ENCODE results near the gene SSH2. TPM values are rescaled to one million over a fixed set of nuclear protein-coding genes. Genes with fewer than 3 reads are reported as not detected.

Gene SSH2
- total and polyA plus RNA-seq, 2 of the 13 experiments (the other 11 are each of a cell fraction or from before 2014, with no cell fraction given): 6.0 to 6.4 TPM

DNA sequence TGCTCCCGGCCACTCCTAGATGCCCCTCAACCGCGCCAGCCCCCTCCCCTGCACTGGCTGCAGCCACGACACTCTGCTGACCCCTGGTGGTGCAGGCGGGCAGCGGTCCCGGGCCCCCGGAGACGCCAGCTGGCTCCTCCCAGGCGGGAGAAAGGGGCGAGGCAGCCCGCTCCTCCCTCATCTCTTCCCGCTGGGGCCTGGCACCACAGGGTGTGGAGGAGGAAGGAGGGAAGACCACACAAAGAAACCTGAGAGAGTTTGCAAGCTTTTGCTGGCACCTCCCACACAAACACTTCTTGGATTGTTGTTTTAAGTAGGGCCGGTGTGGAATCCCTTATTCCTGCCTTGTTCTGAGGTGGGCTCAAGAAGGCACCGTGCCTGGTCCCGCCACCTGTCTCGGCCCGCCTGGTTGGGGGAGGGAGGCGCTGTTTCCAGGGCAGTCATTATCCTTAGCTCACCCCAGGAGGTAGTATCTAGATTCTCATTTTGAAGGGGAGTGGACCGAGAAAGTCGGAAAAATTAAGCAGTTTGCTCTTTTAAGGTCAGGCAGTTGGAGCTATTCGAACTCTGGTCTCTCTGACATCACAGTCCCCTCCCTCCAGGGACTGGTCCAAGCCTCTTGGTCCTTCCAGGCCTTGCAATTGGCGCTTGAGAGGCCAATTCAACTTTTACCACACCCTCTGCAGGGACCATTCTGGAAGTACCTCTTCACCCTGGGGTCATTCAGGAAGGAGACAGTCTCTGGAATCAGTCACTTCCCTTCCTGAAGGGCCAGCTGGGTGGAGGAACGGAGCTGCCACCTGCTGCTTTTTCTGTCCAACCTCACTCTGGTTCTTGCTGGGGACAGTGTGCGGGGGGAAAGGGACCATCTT lies 338.1 kb downstream of the SSH2 start (continued):
- TF ChIP-seq, protein P1, sequence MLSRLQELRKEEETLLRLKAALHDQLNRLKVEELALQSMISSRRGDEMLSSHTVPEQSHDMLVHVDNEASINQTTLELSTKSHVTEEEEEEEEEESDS (CRISPR knock-in tag; IDR thresholded peaks at IDR 0.05; ENCODE audit: borderline replicate concordance): no peak
- TF ChIP-seq, protein P2, sequence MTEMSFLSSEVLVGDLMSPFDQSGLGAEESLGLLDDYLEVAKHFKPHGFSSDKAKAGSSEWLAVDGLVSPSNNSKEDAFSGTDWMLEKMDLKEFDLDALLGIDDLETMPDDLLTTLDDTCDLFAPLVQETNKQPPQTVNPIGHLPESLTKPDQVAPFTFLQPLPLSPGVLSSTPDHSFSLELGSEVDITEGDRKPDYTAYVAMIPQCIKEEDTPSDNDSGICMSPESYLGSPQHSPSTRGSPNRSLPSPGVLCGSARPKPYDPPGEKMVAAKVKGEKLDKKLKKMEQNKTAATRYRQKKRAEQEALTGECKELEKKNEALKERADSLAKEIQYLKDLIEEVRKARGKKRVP (CRISPR knock-in tag; IDR thresholded peaks at IDR 0.05): no peak
- TF ChIP-seq, protein P3, sequence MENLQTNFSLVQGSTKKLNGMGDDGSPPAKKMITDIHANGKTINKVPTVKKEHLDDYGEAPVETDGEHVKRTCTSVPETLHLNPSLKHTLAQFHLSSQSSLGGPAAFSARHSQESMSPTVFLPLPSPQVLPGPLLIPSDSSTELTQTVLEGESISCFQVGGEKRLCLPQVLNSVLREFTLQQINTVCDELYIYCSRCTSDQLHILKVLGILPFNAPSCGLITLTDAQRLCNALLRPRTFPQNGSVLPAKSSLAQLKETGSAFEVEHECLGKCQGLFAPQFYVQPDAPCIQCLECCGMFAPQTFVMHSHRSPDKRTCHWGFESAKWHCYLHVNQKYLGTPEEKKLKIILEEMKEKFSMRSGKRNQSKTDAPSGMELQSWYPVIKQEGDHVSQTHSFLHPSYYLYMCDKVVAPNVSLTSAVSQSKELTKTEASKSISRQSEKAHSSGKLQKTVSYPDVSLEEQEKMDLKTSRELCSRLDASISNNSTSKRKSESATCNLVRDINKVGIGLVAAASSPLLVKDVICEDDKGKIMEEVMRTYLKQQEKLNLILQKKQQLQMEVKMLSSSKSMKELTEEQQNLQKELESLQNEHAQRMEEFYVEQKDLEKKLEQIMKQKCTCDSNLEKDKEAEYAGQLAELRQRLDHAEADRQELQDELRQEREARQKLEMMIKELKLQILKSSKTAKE (CRISPR knock-in tag; IDR thresholded peaks at IDR 0.05; ENCODE audit: borderline replicate concordance): 0 out of 2 replicates have a peak, but pooled peaks have one; percentile 21
- TF ChIP-seq TOPORS (CRISPR knock-in tag; IDR thresholded peaks at IDR 0.05) (0 out of 2 replicates have a peak, but pooled peaks have one; percentile 15), HOXA3 (CRISPR knock-in tag; IDR thresholded peaks at IDR 0.05) (peak; percentile 62), ZNF577 (CRISPR knock-in tag; IDR thresholded peaks at IDR 0.05; ENCODE audit: borderline replicate concordance, low read depth) (no peak), YEATS2 (CRISPR knock-in tag; IDR thresholded peaks at IDR 0.05; ENCODE audit: borderline replicate concordance) (peak; percentile 43), ZNF234 (CRISPR knock-in tag; conservative IDR thresholded peaks at IDR 0.05) (no peak; the same call in none of the 2 replicates), NRL (CRISPR knock-in tag; IDR thresholded peaks at IDR 0.05; ENCODE audit: borderline replicate concordance) (no peak), ZNF260 (CRISPR knock-in tag; IDR thresholded peaks at IDR 0.05; ENCODE audit: borderline replicate concordance, low read depth) (no peak), FOXJ3 (CRISPR knock-in tag; IDR thresholded peaks at IDR 0.05; ENCODE audit: borderline replicate concordance) (no peak; the same call in 1 of the 2 replicates), KAT8 (CRISPR knock-in tag; IDR thresholded peaks at IDR 0.05) (0 out of 2 replicates have a peak, but pooled peaks have one; percentile 49), ZNF703 (CRISPR knock-in tag; IDR thresholded peaks at IDR 0.05; ENCODE audit: borderline replicate concordance) (no peak), HDAC2 (CRISPR knock-in tag; IDR thresholded peaks at IDR 0.05) (peak; percentile 68; the same call in 1 of the 2 replicates)
- TF ChIP-seq, protein P4, sequence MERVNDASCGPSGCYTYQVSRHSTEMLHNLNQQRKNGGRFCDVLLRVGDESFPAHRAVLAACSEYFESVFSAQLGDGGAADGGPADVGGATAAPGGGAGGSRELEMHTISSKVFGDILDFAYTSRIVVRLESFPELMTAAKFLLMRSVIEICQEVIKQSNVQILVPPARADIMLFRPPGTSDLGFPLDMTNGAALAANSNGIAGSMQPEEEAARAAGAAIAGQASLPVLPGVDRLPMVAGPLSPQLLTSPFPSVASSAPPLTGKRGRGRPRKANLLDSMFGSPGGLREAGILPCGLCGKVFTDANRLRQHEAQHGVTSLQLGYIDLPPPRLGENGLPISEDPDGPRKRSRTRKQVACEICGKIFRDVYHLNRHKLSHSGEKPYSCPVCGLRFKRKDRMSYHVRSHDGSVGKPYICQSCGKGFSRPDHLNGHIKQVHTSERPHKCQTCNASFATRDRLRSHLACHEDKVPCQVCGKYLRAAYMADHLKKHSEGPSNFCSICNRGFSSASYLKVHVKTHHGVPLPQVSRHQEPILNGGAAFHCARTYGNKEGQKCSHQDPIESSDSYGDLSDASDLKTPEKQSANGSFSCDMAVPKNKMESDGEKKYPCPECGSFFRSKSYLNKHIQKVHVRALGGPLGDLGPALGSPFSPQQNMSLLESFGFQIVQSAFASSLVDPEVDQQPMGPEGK (CRISPR knock-in tag; IDR thresholded peaks at IDR 0.05): peak; percentile 95
- TF ChIP-seq, protein P5, sequence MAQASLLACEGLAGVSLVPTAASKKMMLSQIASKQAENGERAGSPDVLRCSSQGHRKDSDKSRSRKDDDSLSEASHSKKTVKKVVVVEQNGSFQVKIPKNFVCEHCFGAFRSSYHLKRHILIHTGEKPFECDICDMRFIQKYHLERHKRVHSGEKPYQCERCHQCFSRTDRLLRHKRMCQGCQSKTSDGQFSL (CRISPR knock-in tag; IDR thresholded peaks at IDR 0.05): no peak
- TF ChIP-seq, protein P6, sequence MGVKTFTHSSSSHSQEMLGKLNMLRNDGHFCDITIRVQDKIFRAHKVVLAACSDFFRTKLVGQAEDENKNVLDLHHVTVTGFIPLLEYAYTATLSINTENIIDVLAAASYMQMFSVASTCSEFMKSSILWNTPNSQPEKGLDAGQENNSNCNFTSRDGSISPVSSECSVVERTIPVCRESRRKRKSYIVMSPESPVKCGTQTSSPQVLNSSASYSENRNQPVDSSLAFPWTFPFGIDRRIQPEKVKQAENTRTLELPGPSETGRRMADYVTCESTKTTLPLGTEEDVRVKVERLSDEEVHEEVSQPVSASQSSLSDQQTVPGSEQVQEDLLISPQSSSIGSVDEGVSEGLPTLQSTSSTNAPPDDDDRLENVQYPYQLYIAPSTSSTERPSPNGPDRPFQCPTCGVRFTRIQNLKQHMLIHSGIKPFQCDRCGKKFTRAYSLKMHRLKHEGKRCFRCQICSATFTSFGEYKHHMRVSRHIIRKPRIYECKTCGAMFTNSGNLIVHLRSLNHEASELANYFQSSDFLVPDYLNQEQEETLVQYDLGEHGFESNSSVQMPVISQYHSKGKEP (CRISPR knock-in tag; IDR thresholded peaks at IDR 0.05): peak; percentile 53; the same call in 1 of the 2 replicates
- TF ChIP-seq, protein P7, sequence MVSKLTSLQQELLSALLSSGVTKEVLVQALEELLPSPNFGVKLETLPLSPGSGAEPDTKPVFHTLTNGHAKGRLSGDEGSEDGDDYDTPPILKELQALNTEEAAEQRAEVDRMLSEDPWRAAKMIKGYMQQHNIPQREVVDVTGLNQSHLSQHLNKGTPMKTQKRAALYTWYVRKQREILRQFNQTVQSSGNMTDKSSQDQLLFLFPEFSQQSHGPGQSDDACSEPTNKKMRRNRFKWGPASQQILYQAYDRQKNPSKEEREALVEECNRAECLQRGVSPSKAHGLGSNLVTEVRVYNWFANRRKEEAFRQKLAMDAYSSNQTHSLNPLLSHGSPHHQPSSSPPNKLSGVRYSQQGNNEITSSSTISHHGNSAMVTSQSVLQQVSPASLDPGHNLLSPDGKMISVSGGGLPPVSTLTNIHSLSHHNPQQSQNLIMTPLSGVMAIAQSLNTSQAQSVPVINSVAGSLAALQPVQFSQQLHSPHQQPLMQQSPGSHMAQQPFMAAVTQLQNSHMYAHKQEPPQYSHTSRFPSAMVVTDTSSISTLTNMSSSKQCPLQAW (CRISPR knock-in tag; IDR thresholded peaks at IDR 0.05): peak; percentile 82; the same call in 1 of the 2 replicates

Data from HepG2 (cell line).